Middle frontal gyrus (tissue), 1 donor: ENCODE measurements around the gene HPSE.

Experiments used
- DNase-seq: peaks from one replicate; pipeline ENCODE4 v3.0.0-alpha.2; 2015; ENCODE audit warnings: low spot score; ENCODE audit errors: extremely low spot score

Gene HPSE

DNA sequence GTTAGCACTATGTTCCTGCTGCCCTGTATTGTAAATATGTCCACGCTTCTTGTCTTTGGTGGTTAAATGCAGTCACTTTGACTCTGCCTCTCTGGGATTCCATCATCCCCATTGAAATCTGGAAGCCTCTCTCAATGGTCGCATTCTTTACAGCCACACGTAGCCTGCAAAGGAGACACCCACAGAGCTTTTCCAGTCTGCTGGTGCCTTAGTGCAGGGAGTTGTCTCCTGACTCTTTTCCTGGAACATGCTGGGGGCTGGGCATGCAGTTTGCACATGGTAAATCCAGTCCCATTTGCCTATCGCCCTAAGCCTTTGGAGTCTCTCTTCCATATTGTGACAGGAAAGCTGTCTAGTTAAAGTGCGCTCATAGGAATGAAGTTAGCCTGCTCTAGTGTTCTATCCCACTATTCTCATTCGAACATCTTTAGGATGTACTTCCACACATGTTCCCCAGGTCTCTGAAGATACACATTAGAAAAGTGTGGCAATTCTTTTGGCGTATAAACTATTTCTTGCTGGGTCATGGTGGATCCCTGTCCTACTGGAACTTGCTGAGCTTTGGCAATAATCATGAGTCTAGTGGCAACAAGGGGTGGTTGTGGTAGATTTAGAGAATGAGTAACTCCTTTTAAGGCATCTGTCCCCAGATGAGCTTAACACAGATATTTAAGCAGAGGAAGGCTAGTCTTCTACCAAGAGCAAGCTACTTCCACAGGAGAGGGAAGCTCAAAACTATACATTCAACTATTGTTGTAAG, 83.8 kb downstream of the HPSE start:
- no peak for DNase-seq

GRCh38 chr4:83248486-83248885, 86.2 kb downstream of the HPSE start:
- no peak for DNase-seq

DNA sequence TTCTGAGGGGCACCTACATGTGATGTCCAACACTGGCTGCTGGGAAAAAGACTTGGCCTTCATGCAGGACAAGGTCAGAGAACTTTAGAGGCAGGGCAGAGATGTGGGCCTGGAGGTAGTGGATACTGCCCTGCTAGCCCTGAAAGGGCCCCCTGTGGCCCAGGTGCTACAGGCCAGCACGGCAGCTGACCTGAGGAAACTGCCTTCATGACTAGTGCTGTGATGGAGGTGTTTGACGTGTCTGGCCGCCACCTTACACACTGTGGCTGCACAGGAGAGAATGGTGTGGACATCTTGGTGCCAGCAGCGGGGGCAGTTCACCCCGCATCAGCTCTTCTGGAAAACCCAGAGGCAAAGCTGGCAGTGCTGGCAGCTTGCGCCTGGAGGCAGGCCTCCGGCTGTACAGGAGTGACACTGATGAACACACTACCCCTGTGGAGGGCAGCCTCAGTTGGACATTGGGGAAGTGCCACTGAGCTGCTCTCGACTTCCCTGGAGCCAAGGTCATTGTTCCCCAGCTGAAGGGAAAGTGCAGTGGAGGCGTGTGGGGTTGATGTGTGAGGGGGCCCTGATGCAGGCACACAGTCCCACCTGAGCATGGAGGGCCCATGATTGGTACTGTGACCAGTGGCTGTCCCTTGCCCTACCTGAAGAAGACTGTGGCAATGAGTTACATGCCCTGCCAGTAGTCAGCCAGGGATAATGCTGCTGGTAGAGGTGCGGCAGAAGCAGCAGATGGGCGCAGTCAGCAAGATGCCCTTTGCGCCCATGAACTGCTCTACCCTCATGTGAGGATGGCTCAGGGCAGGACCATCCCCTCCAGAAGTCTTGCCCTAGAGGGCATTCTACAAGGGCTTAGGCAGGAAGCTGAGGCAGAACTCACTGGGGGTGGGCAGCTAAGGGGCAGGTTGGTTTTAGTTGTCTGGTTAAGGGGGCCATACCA, 87.0 kb downstream of the HPSE start:
- DNase-seq, result no peak
